HL-60/S4 treated with retinoic acid at 250 ng/mL for 4 days and 3 days (cell line): ENCODE data around the gene ACVR1.

Source experiments
- in situ Hi-C: fragments of 300-500 bp; cut with MboI; formaldehyde crosslinking; loops from 2 replicates; pipeline ENCODE4 v1.7.0; 2022; ENCODE audit warnings: low sequenced_read_pairs

The ACVR1 gene

GRCh38 chr2:157876066-157876785 lies at the start of gene ACVR1:
Gene ACVR1 (minus strand): TSS chr2:157876330. CDS start chr2:157799493, 76,837 bp downstream.
- in situ Hi-C loops: no loop called here

- in situ Hi-C loops: no loop called here
Observed at GRCh38 chr2:157925071-157925470, 48.9 kb upstream of the ACVR1 start.

- in situ Hi-C loops: no loop called here
Observed at GRCh38 chr2:157923598-157924217, 47.6 kb upstream of the ACVR1 start.

- in situ Hi-C loops: no loop called here
Observed at GRCh38 chr2:157922815-157923214, 46.7 kb upstream of the ACVR1 start.

GRCh38 chr2:157922336-157922735 lies 46.2 kb upstream of the ACVR1 start:
- in situ Hi-C loops: no loop called here

GRCh38 chr2:157920736-157921135 lies 44.6 kb upstream of the ACVR1 start:
- in situ Hi-C loops: no loop called here

- in situ Hi-C loops: no loop called here
Observed at GRCh38 chr2:157919181-157919580, 43.1 kb upstream of the ACVR1 start.

- in situ Hi-C loops: no loop called here
Observed at GRCh38 chr2:157918319-157918718, 42.2 kb upstream of the ACVR1 start.

GRCh38 chr2:157911750-157912149 lies 35.6 kb upstream of the ACVR1 start:
- in situ Hi-C loops: no loop called here

GRCh38 chr2:157911246-157911645 lies 35.1 kb upstream of the ACVR1 start:
- in situ Hi-C loops: no loop called here

- in situ Hi-C loops: no loop called here
Observed at GRCh38 chr2:157905092-157905491, 29.0 kb upstream of the ACVR1 start.

- in situ Hi-C loops: no loop called here
Observed at GRCh38 chr2:157903626-157904025, 27.5 kb upstream of the ACVR1 start.

- in situ Hi-C loops: no loop called here
Observed at GRCh38 chr2:157903151-157903550, 27.0 kb upstream of the ACVR1 start.

- in situ Hi-C loops: no loop called here
Observed at GRCh38 chr2:157902692-157903091, 26.6 kb upstream of the ACVR1 start.

GRCh38 chr2:157901325-157901724 lies 25.2 kb upstream of the ACVR1 start:
- in situ Hi-C loops: no loop called here

GRCh38 chr2:157900684-157901083 lies 24.6 kb upstream of the ACVR1 start:
- in situ Hi-C loops: no loop called here

- in situ Hi-C loops: no loop called here
Observed at GRCh38 chr2:157900203-157900602, 24.1 kb upstream of the ACVR1 start.

GRCh38 chr2:157899125-157899839 lies 23.2 kb upstream of the ACVR1 start:
- in situ Hi-C loops: no loop called here

GRCh38 chr2:157898591-157898996 lies 22.5 kb upstream of the ACVR1 start:
- in situ Hi-C loops: no loop called here

- in situ Hi-C loops: no loop called here
Observed at GRCh38 chr2:157897106-157897971, 21.2 kb upstream of the ACVR1 start.

GRCh38 chr2:157895531-157895930 lies 19.4 kb upstream of the ACVR1 start:
- in situ Hi-C loops: no loop called here
